ENCODE measurements around the gene C4A.
"Not testable (repeated sequence)": the region's sequence is repeated elsewhere in the genome, so short reads cannot be mapped to it uniquely, and the experiment has no call there.

C4A gene

GRCh38 chr6:32037136-32037535 is 55.3 kb downstream of the C4A start:
- FAIRE-seq: not testable (repeated sequence)

GRCh38 chr6:32037598-32038524 is 56.0 kb downstream of the C4A start, which contains the start of gene CYP21A2:
Gene CYP21A2, plus strand, starts transcription at chr6:32038415. Its CDS starts 8 bp downstream, at chr6:32038423.
- FAIRE-seq: not testable (repeated sequence)

- not testable (repeated sequence) for FAIRE-seq
These were observed 57.0 kb downstream of the C4A start for GRCh38 chr6:32038878-32039277.

DNA sequence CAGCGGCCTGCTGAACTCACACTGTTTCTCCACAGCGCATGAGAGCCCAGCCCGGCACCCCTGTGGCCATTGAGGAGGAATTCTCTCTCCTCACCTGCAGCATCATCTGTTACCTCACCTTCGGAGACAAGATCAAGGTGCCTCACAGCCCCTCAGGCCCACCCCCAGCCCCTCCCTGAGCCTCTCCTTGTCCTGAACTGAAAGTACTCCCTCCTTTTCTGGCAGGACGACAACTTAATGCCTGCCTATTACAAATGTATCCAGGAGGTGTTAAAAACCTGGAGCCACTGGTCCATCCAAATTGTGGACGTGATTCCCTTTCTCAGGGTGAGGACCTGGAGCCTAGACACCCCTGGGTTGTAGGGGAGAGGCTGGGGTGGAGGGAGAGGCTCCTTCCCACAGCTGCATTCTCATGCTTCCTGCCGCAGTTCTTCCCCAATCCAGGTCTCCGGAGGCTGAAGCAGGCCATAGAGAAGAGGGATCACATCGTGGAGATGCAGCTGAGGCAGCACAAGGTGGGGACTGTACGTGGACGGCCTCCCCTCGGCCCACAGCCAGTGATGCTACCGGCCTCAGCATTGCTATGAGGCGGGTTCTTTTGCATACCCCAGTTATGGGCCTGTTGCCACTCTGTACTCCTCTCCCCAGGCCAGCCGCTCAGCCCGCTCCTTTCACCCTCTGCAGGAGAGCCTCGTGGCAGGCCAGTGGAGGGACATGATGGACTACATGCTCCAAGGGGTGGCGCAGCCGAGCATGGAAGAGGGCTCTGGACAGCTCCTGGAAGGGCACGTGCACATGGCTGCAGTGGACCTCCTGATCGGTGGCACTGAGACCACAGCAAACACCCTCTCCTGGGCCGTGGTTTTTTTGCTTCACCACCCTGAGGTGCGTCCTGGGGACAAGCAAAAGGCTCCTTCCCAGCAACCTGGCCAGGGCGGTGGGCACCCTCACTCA is 57.7 kb downstream of the C4A start:
- not testable (repeated sequence) for FAIRE-seq

GRCh38 chr6:32040299-32041049 is 58.6 kb downstream of the C4A start:
- FAIRE-seq: not testable (repeated sequence)

GRCh38 chr6:32041050-32041321 is 59.1 kb downstream of the C4A start:
- FAIRE-seq: not testable (repeated sequence)

GRCh38 chr6:32041385-32041784 is 59.5 kb downstream of the C4A start:
- FAIRE-seq: not testable (repeated sequence)

GRCh38 chr6:32042276-32042675 is 60.4 kb downstream of the C4A start:
- not testable (repeated sequence) for FAIRE-seq

DNA sequence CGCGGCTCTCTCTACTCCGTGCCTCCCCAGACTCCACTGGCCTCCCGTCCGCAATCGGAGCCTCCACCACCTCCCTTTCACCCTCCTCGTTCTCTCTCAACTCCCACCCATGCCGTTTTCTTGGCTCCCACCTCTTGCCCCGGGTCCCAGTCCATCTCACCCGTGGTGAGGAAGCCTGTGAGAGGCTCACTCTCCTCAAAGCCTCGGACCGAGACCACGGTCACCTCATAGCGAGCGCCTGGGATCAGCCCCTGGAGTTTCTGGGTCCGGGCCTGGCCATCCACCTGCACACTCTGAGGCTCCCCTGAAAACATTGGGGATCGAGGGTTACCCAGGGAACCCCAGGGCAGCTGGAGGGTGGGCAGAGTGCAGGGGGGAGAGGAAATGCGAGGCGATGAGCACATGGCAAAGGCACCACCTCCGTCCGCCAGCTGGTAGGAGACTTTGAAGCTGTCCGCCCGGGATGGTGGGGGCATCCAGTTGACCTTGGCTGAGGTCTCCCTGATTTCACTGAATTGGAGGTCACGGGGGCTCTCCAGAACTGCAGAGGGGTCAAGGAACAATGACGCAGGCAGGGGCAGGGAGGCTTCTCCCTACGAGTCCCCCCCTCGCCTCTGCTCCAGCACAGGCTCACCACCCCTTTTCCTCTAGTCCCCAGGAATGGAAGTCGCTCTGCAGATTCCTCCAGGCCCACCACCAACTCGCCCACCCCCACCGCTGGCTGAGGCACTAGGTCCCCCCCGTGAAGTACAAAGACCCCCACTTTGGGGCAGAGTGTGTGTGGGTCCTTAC is 61.9 kb downstream of the C4A start:
- FAIRE-seq: not testable (repeated sequence)

- FAIRE-seq: not testable (repeated sequence)
These were observed 63.1 kb downstream of the C4A start for GRCh38 chr6:32044916-32045315.

DNA sequence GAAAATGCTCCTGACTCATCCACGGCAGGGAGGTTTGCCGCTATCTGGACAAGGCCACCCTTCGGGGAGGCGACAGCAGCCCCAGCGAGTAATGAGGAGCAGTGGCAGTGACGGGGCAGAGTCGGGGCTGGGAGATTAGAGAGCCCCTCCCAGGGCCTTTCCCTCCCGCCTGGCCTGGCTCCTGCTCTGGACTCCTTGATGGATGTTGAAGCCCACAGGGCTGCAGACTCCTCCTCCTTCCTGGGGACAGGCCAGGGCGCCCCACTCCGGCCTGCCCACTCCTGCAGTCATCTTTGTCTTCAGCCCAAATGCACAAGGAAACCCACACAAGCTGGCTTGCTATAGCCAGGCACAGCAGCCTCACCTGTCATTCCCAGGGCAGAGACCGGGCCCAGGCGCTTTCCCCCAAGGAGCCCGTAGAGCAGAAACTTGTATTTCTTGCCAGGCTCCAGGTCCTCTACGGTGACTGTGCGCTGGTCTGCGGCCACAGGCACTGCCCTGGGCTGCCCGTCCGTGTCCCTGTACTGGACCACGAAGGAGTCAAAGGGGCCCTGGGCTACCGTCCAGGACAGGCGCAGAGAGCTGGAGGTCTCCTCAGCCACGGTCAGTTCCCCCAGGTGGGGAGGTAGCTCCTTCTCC is 64.1 kb downstream of the C4A start:
- no peak for FAIRE-seq

GRCh38 chr6:32046450-32047083 is 64.7 kb downstream of the C4A start:
- no peak for FAIRE-seq

DNA sequence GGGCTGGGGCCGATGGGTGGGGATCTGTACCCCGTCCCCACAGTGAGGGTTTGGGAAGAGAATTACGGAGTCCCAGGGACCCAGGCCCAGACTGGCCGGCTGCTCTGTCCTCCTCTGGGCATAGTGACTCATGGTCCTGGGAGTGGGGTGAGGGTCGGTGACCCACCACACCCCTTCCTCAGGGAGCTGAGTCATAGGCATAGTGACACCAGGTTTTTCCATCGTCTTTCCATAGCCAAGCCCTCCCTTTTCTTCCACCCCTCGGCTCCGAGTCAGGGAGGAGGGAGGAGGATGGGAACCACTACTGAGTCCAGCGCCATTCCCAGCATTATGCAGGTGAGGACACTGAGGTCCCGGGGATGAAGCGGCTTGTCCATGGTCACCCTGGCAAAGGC is 65.2 kb downstream of the C4A start:
- FAIRE-seq: no peak

- FAIRE-seq: no peak
These were observed 65.6 kb downstream of the C4A start for GRCh38 chr6:32047539-32047854.

DNA sequence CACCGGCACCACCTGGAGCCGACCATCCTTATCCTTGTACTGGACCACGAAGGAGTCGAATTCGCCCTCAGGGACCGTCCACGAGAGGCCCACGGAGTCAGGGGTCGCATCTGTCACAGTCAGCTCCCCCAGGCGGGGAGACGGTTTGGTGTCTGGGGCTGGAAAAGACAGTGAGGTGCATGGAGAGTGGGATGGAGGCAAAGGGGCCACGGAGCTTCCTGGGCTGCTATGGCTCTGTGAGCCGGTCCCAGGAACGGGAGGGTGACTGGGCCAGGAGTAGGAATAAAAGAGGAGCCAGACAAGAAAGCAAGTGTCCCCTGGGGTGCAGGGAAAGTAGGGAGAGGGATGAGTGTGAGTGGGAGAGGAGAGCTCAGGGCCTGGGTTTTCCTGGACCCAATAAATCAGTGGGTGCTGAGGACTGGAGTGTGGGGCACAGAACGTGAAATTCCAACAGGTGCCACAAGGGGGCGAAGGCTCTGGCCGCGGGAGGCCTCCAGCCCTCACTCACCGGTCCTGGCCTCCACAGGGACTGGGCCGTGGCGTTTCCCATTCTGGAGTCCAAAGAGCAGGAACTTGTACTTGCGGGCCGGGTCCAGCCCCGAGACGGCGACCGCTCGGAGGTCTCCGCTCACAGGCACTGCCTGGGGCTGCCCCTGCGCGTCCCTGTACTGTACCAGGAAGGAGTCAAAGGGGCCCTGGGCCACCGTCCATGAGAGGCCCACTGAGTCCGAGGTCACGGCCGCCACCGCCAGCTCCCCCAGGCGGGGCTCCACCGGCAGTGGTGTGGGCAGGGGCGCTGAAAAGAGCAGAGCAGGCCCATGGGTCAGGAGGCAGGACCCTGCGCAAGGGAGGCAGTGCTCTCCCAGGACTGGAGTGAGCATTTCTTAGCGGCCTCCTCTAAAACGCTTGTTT is 66.3 kb downstream of the C4A start:
- FAIRE-seq: no peak

DNA sequence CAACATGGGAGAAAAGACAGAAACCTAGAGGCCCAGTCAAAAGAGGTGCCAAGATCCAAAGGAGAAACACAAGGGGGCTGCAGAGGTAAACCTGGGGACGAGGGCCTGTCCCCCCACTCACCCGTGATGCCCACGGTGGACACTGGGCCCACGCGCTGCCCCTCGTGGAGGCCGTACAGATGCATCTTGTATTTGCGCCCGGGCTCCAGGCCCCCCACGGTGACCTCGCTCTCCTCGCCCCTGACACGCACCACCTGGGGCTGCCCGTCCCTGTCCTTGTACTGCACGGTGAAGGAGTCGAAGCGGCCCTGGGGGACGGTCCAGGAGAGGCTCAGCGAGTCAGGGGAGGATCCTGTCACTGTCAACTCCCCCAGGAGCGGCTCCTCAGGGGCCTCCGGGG is 67.3 kb downstream of the C4A start:
- not testable (repeated sequence) for FAIRE-seq

DNA sequence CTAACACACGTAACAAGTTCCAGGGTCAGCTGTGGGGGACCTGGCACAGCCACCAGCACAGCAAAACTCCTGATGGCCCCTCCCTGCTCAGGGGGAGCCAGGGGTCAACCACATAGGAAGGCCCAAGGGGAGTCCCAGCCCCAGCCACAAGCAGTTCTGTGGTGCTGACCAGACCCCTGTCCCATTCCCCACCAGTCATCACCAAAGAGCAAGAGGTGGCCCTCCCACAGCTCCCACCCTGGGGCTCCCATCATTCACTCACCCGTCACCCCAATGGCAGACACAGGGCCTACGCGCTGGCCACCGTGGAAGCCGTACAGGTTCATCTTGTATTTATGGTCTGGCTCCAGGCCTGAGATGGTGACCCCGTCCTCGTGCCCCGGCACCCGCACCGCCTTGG is 67.9 kb downstream of the C4A start:
- FAIRE-seq: not testable (repeated sequence)

DNA sequence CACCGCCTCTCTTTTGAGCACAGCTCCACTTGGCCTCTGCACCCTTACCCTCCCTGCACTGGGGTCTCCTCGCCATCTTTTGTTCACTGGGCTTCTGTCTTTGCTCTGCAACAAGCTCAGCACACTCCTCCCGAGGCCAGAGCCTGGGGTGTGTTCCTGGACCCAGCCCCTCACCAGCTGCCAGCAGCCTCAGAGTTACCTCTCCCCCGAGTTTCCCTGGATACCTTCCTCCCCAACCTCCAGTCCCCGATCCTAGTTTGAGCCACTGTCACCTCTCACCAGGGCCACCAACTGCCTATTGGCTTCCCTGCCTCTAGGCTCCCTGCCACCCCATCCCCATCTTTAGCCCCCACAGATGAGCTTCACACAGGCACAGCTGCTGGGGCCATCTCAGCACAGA is 68.7 kb downstream of the C4A start:
- FAIRE-seq: no peak
